Activated CD8-positive, alpha-beta memory T cell treated with anti-CD3 and anti-CD28 coated beads for 36 hours (primary cell): ENCODE results near the gene GPRIN1. TPM values are rescaled to one million over a fixed set of nuclear protein-coding genes. Genes with fewer than 3 reads are reported as not detected.
"Not testable (repeated sequence)": the region's sequence is repeated elsewhere in the genome, so short reads cannot be mapped to it uniquely, and the experiment has no call there.

ENCODE experiments used
- CTCF ChIA-PET: fragments of 350-600 bp; sonication (Branson Sonifier 250); formaldehyde crosslinking; loops from one replicate; lab custom pipeline; 2021; ENCODE audit warnings: antibody characterized with exemption; lab: Charles Lee
- POLR2A ChIA-PET: fragments of 350-600 bp; sonication (Branson Sonifier 250); formaldehyde crosslinking; loops from one replicate; lab custom pipeline; 2021; ENCODE audit warnings: antibody characterized with exemption; lab: Charles Lee
- total RNA-seq, 2 experiments: library from RNA; stranded (reverse); gene quantifications; one replicate each; pipeline ENCODE4 v1.2.3, GENCODE V29; 2021

Gene GPRIN1
- total RNA-seq, 2 experiments from 2014 or later, result 2.7 to 3.0 TPM

DNA sequence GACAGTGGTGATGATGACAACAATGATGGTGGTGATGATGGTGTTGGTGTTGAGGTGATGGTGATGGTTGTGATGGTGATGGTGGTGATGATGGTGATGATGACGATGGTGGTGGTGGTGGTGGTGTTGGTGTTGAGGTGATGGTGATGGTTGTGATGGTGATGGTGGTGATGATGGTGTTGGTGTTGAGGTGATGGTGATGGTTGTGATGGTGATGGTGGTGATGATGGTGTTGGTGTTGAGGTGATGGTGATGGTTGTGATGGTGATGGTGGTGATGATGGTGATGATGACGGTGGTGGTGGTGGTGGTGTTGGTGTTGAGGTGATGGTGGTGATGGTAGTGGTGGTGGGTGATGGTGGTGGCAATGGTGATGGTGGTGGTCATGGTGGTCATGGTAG is 18.3 kb downstream of the GPRIN1 start:
- CTCF ChIA-PET, POLR2A ChIA-PET: not testable (repeated sequence)

DNA sequence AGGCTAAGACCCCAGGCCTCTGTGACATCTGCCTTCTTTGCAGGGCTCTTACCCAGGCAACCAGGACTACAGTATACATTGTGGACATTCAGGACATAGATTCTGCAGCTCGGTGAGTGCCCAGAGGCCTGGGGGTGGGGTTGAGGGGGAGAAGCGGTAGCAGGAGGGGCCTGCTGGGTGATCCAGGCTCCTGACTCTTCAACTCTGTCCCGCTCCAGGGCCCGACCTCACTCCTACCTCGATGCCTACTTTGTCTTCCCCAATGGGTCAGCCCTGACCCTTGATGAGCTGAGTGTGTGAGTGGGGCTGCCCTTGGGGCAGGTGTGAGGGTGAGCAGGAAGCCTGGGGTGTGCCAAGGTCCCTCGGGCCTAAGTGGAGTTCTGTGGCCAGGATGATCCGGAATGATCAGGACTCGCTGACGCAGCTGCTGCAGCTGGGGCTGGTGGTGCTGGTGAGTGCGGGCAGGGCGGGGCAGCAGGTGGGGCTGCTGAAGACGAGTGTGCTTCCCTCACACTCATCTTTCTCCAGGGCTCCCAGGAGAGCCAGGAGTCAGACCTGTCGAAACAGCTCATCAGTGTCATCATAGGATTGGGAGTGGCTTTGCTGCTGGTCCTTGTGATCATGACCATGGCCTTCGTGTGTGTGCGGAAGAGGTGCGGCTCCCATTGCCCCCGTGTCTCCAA is 19.8 kb downstream of the GPRIN1 start:
- CTCF ChIA-PET, result interaction anchor here (1.0 to 1.2 kb wide), 2 partner anchors 11 to 16 kb away, joined by 4 read pairs; no protein-coding TSS in a partner anchor
- POLR2A ChIA-PET, result no interaction called here

DNA sequence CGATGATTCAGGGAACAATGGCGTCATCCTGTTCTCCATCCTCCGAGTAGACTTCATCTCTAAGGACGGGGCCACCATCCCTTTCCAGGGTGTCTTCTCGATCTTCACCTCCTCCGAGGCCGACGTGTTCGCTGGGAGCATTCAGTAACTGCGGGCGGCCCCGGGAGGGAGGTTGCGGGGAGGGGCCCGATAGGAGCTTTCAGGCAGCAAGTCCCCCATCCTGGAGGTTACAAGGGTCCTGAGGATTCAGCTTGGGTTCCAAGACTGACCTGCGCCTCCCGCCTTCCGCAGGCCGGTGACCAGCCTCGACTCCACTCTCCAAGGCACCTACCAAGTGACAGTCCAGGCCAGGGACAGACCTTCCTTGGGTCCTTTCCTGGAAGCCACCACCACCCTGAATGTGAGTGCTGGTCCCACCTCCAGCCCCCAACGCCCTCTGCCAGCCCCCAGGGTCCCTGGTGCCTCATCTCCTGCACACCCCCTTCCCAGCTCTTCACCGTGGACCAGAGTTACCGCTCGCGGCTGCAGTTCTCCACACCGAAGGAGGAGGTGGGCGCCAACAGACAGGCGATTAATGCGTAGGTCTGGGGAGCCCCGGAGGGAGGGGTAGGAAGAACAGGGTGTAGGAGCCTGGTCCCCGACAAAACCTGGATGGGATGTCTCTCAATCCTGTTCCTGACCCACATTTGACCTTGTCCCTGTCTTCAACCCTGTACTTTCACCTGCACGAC is 20.8 kb downstream of the GPRIN1 start:
- ChIA-PET POLR2A (no interaction called here), CTCF (no interaction called here)

DNA sequence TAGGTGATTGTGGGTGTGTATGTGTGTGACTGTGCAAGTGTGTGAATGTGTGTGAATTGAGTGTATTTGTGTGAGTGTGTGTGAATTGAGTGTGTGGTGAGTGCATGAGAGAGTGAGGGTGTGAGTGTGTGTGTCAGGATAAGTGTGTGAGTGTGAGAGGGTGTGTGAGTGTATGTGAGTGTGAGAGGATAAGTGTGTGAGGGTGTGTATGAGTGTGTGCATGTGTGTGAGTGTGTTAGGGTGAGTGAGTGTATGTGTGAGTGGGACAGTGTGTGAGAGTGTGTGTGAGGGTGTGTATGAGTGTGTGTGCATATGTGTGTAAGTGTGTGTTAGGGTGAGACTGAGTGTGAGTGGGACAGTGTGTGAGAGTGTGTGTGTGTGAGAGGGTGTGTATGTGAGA is 21.7 kb downstream of the GPRIN1 start:
- ChIA-PET CTCF (no interaction called here), POLR2A (no interaction called here)

DNA sequence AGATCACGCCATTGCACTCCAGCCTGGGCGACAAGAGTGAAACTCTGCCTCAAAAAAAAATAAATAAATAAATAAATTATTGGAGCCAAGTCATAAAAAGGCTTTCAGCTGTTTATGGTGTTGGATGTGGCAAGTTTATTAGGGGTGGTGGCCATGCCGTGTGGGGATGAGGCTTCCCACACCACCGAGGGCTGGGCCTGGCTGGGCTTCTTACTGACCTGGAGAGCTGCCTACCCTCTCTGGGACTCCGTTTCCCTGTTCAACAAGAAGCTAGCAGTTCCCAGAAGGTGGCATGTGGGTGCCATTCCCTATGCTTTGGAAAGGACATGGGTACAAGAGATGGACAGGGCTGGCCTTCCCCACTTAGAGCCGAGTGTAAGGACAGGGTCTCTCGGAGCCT is 22.6 kb downstream of the GPRIN1 start:
- POLR2A ChIA-PET, result no interaction called here
- CTCF ChIA-PET, result interaction anchor here (1.4 kb wide), 1 partner anchor 14 kb away, joined by 3 read pairs; no protein-coding TSS in a partner anchor

DNA sequence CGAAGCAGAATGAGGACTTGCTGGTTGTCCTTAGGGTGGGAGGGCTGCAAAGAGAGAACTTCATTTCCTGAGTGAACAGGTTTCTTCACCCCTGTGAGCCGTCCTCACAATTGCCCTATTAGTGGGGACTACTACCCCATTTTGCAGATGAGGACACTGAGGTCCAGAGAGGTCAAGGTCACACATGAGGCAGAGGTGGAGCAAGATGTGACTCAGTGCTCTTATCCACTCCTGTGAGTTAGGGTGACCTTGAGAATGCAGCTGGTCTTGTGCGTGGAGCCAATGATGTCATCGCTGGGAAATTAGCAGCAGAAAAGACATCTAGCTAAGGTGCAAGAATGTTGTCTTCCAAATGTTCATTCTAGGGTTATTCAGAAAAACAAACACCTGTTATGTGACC is 26.9 kb downstream of the GPRIN1 start:
- ChIA-PET CTCF (interaction anchor here (2.0 kb wide), 1 partner anchor 8 kb away, joined by 7 read pairs; no protein-coding TSS in a partner anchor), POLR2A (no interaction called here)

DNA sequence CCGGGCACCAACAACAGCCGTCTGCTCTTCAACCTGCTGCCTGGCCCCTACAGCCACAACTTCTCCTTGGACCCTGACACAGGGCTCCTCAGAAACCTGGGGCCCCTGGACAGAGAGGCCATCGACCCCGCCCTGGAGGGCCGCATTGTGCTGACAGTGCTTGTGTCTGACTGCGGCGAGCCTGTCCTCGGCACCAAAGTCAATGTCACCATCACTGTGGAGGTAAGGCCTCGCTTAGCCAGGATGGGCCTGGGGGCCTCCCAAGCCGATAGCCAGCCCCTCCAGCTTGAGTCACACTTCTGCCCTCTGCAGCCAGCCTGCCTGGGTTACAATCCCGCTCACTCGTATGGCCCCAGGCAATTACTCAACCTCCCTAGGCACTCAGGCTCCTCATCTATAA is 28.6 kb downstream of the GPRIN1 start:
- CTCF ChIA-PET, result no interaction called here
- POLR2A ChIA-PET, result no interaction called here

DNA sequence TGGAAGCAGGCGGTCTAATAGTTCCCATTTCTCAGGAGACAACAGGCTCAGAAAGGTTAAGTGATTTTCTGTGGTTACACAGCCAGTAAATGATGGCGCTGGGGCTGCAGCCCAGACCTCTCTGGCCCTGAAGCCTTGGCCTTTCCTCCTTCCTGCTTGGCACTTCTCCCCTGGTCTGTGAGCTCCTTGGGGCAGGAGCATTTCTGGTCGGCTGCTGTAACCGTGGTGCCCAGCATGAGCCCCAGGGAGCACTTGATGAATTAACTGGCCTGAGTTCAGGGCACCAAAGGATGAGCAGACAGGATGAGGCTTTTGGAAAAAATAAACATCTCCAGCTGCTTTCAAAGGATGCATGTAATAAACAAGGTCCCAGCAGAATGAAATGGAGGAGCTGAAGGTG is 30.6 kb downstream of the GPRIN1 start:
- CTCF ChIA-PET, result interaction anchor here (1.0 to 1.9 kb wide), 4 partner anchors 11 to 163 kb away, joined by 3 to 4 read pairs (median 4); partner anchors contain the start of gene CLTB
- POLR2A ChIA-PET, result no interaction called here

DNA sequence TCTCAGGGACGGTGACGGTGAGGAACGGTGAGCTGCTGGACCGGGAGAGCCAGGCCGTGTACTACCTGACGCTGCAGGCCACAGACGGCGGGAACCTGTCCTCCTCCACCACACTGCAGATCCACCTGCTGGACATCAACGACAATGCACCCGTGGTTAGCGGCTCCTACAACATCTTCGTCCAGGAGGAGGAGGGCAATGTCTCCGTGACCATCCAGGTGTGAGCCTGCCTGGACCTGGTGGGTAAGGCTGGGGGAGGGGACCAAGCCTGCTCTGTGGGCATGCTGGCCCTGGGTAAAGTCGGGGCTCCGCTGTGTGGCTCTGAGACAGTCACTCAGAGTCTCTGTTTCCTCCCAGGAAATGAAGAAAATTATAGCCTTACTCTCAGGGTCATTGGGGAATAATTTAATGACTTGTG is 31.6 kb downstream of the GPRIN1 start:
- CTCF ChIA-PET, result interaction anchor here (1.0 to 1.9 kb wide), 5 partner anchors 12 to 162 kb away, joined by 3 to 4 read pairs (median 3); partner anchors contain the start of gene CLTB
- POLR2A ChIA-PET, result no interaction called here

DNA sequence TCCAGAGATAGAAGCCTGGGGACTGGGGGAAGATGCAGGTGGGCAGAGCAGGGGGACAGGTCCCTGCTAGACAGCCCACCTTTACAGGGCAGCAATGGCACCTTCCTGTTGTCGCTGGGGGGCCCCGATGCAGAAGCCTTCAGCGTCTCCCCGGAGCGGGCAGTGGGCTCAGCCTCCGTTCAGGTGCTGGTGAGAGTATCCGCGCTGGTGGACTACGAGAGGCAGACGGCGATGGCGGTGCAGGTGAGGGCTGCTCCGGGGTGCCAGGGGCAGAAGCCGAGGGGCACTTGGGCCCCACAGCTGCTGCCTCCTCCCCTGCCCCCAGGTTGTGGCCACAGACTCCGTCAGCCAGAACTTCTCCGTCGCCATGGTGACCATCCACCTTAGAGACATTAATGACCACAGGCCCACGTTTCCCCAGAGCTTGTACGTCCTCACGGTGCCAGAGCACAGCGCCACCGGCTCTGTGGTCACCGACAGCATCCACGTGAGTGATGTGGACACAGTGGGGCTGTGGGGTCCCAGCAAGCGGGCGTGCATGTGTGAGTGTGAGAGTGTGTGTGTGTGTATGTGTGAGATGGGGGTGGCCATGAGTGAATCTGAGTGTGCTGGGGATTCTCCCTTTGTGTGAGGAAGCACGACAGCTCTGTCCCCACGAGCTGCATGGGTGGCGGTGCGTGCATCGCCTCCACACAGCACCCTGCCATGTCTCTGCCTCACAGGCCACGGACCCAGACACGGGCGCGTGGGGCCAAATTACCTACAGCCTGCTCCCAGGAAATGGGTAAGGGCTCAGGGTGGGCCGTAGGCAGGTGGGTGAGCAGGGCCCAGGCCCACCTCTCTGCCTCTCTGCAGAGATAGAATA is 32.4 kb downstream of the GPRIN1 start:
- ChIA-PET POLR2A (no interaction called here), CTCF (interaction anchor here (1.2 kb wide), 1 partner anchor 80 kb away, joined by 3 read pairs; no protein-coding TSS in a partner anchor)

DNA sequence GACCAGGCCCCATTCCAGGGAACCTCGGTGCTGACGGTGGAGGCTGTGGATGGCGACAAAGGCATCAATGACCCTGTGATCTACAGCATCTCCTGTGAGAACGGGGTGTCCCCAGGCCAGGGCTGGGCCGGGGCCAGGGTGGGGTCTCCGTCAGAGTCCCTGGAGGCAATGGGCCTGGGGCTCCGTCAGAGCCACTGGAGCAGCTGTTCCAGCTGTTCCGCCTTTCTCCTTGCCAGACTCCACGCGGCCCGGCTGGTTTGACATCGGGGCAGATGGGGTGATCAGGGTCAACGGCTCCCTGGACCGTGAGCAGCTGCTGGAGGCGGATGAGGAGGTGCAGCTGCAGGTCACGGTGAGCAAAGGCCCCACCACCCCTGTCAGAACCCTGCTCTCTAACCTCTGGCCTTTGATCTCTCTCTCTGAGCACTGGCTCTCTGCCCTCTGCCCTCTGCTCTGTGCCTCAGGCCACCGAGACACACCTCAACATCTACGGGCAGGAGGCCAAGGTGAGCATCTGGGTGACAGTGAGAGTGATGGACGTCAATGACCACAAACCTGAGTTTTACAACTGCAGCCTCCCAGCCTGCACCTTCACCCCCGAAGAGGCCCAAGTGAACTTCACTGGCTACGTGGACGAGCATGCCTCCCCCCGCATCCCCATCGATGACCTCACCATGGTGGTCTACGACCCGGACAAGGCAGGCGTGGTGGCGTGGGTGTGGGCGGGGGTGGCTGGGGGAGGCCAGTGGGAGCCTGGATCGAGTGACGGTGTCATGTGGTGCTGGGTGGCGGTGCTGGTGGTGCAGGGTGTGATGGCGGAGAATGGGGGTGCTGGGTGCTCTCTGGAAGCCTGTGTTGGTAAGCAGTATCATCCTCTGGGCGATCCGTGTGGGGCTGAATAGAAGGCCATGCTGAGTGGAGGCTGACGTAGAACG is 34.2 kb downstream of the GPRIN1 start:
- ChIA-PET CTCF (interaction anchor here (1.0 to 2.7 kb wide), 3 partner anchors 8 to 82 kb away, joined by 3 to 7 read pairs (median 4); no protein-coding TSS in a partner anchor), POLR2A (no interaction called here)

DNA sequence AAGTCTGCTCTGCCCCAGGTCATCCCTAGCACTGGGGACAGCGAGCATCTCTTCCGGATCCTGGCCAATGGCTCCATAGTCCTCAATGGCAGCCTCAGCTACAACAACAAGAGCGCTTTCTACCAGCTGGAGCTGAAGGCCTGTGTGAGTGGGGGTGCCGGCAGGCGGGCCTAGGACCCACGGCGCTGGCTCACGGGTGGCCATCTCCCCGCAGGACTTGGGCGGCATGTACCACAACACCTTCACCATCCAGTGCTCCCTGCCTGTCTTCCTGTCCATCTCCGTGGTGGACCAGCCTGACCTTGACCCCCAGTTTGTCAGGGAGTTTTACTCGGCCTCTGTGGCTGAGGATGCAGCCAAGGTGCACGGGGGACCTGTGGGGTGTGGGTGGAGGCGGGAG is 34.9 kb downstream of the GPRIN1 start:
- CTCF ChIA-PET, result interaction anchor here (1.0 to 2.7 kb wide), 3 partner anchors 9 to 83 kb away, joined by 3 to 7 read pairs (median 4); no protein-coding TSS in a partner anchor
- POLR2A ChIA-PET, result no interaction called here

DNA sequence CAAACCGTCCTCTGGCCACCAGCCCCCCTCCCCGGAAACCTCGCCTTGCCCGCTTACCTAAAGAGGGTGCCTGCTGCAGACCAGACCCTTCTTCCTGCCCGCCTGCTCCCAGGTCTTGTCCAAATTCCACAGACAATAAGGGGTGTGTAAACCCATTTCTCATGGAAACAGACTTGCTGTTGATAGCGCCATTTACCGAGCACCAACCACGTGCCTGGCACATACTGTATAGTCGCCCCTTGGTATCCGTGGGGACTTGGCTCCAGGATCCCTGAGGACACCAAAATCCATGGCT is 35.7 kb downstream of the GPRIN1 start:
- POLR2A ChIA-PET, result no interaction called here

DNA sequence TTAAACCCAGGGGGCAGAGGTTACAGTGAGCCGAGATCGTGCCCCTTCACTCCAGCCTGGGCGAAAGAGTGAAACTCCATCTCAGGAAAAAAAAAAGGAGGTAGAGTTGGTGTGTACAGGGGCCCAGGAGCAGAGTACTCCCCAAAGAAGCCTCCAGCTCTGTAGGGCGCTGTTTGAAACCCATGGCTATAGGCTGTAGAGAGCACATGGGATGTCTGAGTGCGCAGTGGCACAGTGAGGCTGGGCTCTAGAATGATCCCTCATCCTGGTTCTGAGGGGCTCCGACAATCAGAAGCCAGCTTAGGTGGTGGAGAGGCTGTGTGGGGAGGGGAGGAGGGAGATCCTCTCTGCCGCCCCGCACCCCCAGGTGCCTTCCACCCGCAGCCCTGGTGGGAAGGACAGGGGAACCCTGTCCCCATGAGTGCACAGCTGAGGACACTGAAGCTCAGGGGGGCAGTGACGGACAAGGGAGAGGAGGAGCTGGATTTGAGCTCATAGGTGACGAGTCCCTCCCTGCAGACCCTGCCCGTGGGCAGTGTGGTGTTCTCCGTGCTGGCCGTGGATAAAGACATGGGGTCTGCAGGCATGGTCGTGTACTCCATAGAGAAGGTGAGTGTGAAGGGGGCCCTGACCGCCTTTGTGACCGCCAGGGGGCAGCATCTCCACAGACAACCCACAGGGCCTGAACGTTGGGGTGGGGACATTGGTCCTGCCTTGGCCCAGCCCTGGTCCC is 36.2 kb downstream of the GPRIN1 start:
- ChIA-PET CTCF (interaction anchor here (0.6 to 2.7 kb wide), 10 partner anchors 10 to 87 kb away, joined by 3 to 8 read pairs (median 4); no protein-coding TSS in a partner anchor), POLR2A (interaction anchor here (0.7 kb wide), 1 partner anchor 40 kb away, joined by 3 read pairs; no protein-coding TSS in a partner anchor)

More for the DNA sequence above, 35.7 kb downstream of the GPRIN1 start:
- CTCF ChIA-PET, result interaction anchor here (1.1 to 2.7 kb wide), 7 partner anchors 9 to 86 kb away, joined by 3 to 7 read pairs (median 5); no protein-coding TSS in a partner anchor

DNA sequence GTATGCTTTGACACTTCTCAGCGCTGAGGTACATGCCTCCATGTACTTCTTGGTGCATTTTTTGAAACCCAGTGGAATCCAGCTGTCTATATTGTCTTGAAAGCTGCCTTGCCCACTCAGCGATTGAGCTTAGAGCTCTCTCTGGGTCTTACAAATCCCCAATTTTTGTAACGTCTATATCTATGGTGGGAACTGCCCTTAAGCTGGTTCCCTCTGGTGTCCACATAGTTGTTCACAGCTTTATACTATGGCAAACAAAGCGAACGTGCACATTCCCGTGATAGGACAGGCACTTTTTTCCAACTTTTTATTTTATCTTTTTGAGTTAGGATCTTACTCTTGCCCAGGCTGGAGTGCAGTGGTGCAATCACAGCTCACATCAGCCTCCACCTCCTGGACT is 39.9 kb downstream of the GPRIN1 start:
- ChIA-PET CTCF (interaction anchor here (1.1 to 1.4 kb wide), 2 partner anchors 35 to 77 kb away, joined by 3 to 5 read pairs; no protein-coding TSS in a partner anchor), POLR2A (interaction anchor here (0.5 kb wide), 1 partner anchor 26 kb away, joined by 7 read pairs; no protein-coding TSS in a partner anchor)

DNA sequence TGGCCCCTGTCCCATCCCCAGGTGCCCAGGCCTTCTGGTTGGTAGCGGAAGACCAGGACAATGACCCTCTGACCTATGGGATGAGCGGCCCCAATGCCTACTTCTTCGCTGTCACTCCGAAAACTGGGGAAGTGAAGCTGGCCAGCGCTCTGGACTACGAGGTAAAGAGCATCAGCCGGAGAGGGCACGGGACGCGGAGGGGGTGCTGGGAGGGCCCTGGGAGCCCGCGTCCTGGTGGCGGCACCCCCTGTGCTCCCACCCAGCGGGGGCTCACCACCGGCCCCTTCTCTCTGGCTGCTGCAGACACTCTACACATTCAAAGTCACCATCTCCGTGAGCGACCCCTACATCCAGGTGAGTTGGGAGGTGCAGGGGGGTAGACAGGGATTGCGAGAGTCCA is 41.3 kb downstream of the GPRIN1 start:
- CTCF ChIA-PET, result interaction anchor here (0.6 kb wide), 1 partner anchor 600 kb away, joined by 4 read pairs; no protein-coding TSS in a partner anchor
- POLR2A ChIA-PET, result no interaction called here

DNA sequence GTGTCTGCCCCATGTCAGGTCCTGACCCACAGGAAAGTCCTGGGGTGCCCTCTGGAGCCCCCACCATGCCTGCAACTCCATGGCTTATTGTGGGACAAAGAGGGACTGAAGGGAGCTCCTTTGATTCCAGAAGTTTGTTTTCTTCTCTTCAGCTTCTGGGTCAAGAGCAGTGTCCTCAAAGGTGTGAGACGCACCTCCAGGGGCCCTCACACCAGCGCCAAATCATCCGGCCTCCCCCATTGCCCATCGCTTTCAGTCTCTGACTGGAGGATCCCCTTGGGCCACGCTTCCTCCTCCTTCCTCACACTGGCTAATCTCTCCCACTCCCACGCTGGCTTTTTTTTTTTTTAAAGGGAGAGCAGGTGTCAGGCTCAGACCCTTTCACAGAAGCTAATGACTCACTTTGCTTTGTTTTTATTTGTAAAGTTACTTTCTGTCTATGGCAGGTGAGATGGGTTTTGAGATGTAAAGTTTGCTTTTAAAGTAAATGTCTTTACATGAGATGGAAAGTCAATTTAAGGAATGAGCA is 44.1 kb downstream of the GPRIN1 start:
- POLR2A ChIA-PET, result no interaction called here
- CTCF ChIA-PET, result interaction anchor here (0.5 kb wide), 1 partner anchor 75 kb away, joined by 4 read pairs; no protein-coding TSS in a partner anchor
